IMR-90 (cell line): ENCODE measurements around the gene IFI30. TPM values are rescaled to one million over a fixed set of nuclear protein-coding genes. Genes with fewer than 3 reads are reported as not detected.

Source experiments
- ATAC-seq: fragments of 200-7000 bp; cut with Tn5 transposase; 2 replicates; pipeline ENCODE4 v1.9.1; 2020; ENCODE audit warnings: low read depth, mild to moderate bottlenecking, moderate library complexity
- BruUV-seq: library from RNA; stranded (reverse); fragments of 400-500 nt; replicated peaks from 2 replicates; lab custom pipeline; 2021; lab: Mats Ljungman, UMichigan
- CTCF ChIA-PET: fragments of 300-600 bp; formaldehyde crosslinking; extraction: SDS; loops from one replicate; lab custom pipeline; 2021; ENCODE audit warnings: antibody characterized with exemption; lab: Yijun Ruan, JAX
- POLR2A ChIA-PET: fragments of 300-600 bp; sonication (Branson Sonifier 250); formaldehyde crosslinking; loops from one replicate; lab custom pipeline; 2022; ENCODE audit warnings: antibody characterized with exemption; ENCODE audit not compliant: unreplicated experiment; lab: Charles Lee
- DNase-seq: peaks from one replicate; pipeline ENCODE4 v3.0.0; 2013
- H2AFZ ChIP-seq: replicated peaks from 2 replicates; pipeline ENCODE3; 2013; ENCODE audit warnings: low read length, mild to moderate bottlenecking; ENCODE audit not compliant: poor library complexity
- H2AK5ac ChIP-seq: 2 replicates; pipeline ENCODE4 v1.6.1; 2013; ENCODE audit warnings: low read depth, low read length, inconsistent platforms
- H2AK9ac ChIP-seq: replicated peaks from 2 replicates; pipeline ENCODE3; 2013; ENCODE audit warnings: mild to moderate bottlenecking, low read depth, low read length, moderate library complexity; ENCODE audit not compliant: poor library complexity
- H2BK120ac ChIP-seq: 2 replicates; pipeline ENCODE4 v1.6.1; 2013; ENCODE audit warnings: low read depth, low read length, inconsistent platforms
- H2BK15ac ChIP-seq: 3 replicates; pipeline ENCODE4 v1.6.1; 2013; ENCODE audit warnings: low read depth, low read length, inconsistent platforms
- H2BK20ac ChIP-seq: 2 replicates; pipeline ENCODE4 v1.6.1; 2013; ENCODE audit warnings: low read depth, mild to moderate bottlenecking, inconsistent platforms, low read length, moderate library complexity
- H2BK5ac ChIP-seq: 2 replicates; pipeline ENCODE4 v1.6.1; 2013; ENCODE audit warnings: mild to moderate bottlenecking, low read depth, low read length, inconsistent platforms; ENCODE audit not compliant: poor library complexity, severe bottlenecking
- H3K14ac ChIP-seq: replicated peaks from 2 replicates; pipeline ENCODE4 v1.6.1; 2013; ENCODE audit warnings: low read depth, low read length, inconsistent platforms
- H3K18ac ChIP-seq: 2 replicates; pipeline ENCODE4 v1.6.1; 2013; ENCODE audit warnings: low read depth, low read length, control low read depth
- H3K23ac ChIP-seq: 2 replicates; pipeline ENCODE4 v1.6.1; 2013; ENCODE audit warnings: low read depth, low read length, inconsistent platforms
- H3K27ac ChIP-seq: 2 replicates; pipeline ENCODE4 v1.5.1; 2013; ENCODE audit warnings: mild to moderate bottlenecking, control low read depth, low read length; ENCODE audit not compliant: insufficient read depth
- H3K27me3 ChIP-seq: 2 replicates; pipeline ENCODE4 v1.6.1; 2013; ENCODE audit warnings: low read length; ENCODE audit not compliant: control insufficient read depth, insufficient read depth
- H3K36me3 ChIP-seq: 2 replicates; pipeline ENCODE4 v1.6.1; 2013; ENCODE audit warnings: low read length, mixed read lengths; ENCODE audit not compliant: control insufficient read depth, insufficient read depth
- H3K4ac ChIP-seq: 2 replicates; pipeline ENCODE4 v1.6.1; 2013; ENCODE audit warnings: low read depth, low read length, inconsistent platforms
- H3K4me1 ChIP-seq: 2 replicates; pipeline ENCODE4 v1.6.1; 2013; ENCODE audit warnings: low read length, mixed read lengths; ENCODE audit not compliant: control insufficient read depth, insufficient read depth
- H3K4me2 ChIP-seq: 2 replicates; pipeline ENCODE4 v1.6.1; 2013; ENCODE audit warnings: low read depth, mild to moderate bottlenecking, control low read depth, low read length, moderate library complexity
- H3K4me3 ChIP-seq: 2 replicates; pipeline ENCODE4 v1.5.1; 2013; ENCODE audit warnings: low read depth, mild to moderate bottlenecking, control low read depth, low read length, moderate library complexity; ENCODE audit not compliant: insufficient read depth
- H3K56ac ChIP-seq: 2 replicates; pipeline ENCODE4 v1.6.1; 2013; ENCODE audit warnings: low read length, inconsistent platforms; ENCODE audit not compliant: insufficient read depth; ENCODE audit errors: extremely low read depth
- H3K79me1 ChIP-seq, 2 experiments: 2 replicates each; pipeline ENCODE4 v1.6.1; 2013; ENCODE audit warnings: low read length in 2 of 2, inconsistent platforms in 1 of 2, low read depth in 1 of 2
- H3K9ac ChIP-seq: 2 replicates; pipeline ENCODE4 v1.6.1; 2013; ENCODE audit warnings: low read depth, low read length, control low read depth
- H3K9me1 ChIP-seq: 2 replicates; pipeline ENCODE4 v1.6.1; 2013; ENCODE audit warnings: low read length, inconsistent platforms; ENCODE audit not compliant: insufficient read depth
- H3K9me3 ChIP-seq: 2 replicates; pipeline ENCODE4 v1.6.1; 2013; ENCODE audit warnings: low read length; ENCODE audit not compliant: control insufficient read depth, insufficient read depth
- H4K20me1 ChIP-seq: 2 replicates; pipeline ENCODE4 v1.6.1; 2013; ENCODE audit warnings: low read length, inconsistent platforms; ENCODE audit not compliant: insufficient read depth
- H4K5ac ChIP-seq: 2 replicates; pipeline ENCODE4 v1.6.1; 2013; ENCODE audit warnings: mild to moderate bottlenecking, low read depth, low read length, control low read depth
- H4K8ac ChIP-seq, 2 experiments: 2 replicates each; pipeline ENCODE4 v1.6.1; 2013; ENCODE audit warnings: low read depth in 2 of 2, low read length in 2 of 2, control low read depth in 1 of 2, inconsistent platforms in 1 of 2
- H4K91ac ChIP-seq: 2 replicates; pipeline ENCODE4 v1.6.1; 2013; ENCODE audit warnings: low read depth, low read length, inconsistent platforms; ENCODE audit not compliant: insufficient read depth
- CEBPB ChIP-seq: IDR thresholded peaks from 2 replicates; pipeline ENCODE4 v1.6.1; 2012; ENCODE audit warnings: low read depth, low read length, improper control_type of control experiment
- CHD1 ChIP-seq: IDR thresholded peaks from 2 replicates; pipeline ENCODE4 v1.6.1; 2012; ENCODE audit warnings: low read depth, low read length, improper control_type of control experiment
- CTCF ChIP-seq: conservative IDR thresholded peaks from 2 replicates; pipeline ENCODE4 v1.5.1; 2012; ENCODE audit warnings: mild to moderate bottlenecking, low read depth, low read length, improper control_type of control experiment
- ELK1 ChIP-seq: fragments of 150-350 bp; IDR thresholded peaks from 2 replicates; pipeline ENCODE4 v1.6.1; 2016; ENCODE audit warnings: low read depth, mild to moderate bottlenecking, low read length, moderate library complexity, borderline replicate concordance
- FOS ChIP-seq: fragments of 150-350 bp; IDR thresholded peaks from 2 replicates; pipeline ENCODE4 v1.6.1; 2016; ENCODE audit warnings: low read depth, low read length
- MAFK ChIP-seq: IDR thresholded peaks from 2 replicates; pipeline ENCODE4 v1.6.1; 2012; ENCODE audit warnings: low read depth, low read length, improper control_type of control experiment
- MXI1 ChIP-seq: IDR thresholded peaks from 2 replicates; pipeline ENCODE4 v1.6.1; 2012; ENCODE audit warnings: low read depth, mild to moderate bottlenecking, low read length, moderate library complexity, borderline replicate concordance
- POLR2A ChIP-seq: IDR thresholded peaks from 2 replicates; pipeline ENCODE4 v1.6.1; 2012; ENCODE audit warnings: mild to moderate bottlenecking, low read depth, low read length
- RAD21 ChIP-seq: IDR thresholded peaks from 2 replicates; pipeline ENCODE4 v1.6.1; 2012; ENCODE audit warnings: low read length, improper control_type of control experiment
- RCOR1 ChIP-seq: IDR thresholded peaks from 2 replicates; pipeline ENCODE4 v1.6.1; 2012; ENCODE audit warnings: mild to moderate bottlenecking, low read length, improper control_type of control experiment; ENCODE audit not compliant: insufficient replicate concordance
- SMC3 ChIP-seq: fragments of 150-350 bp; IDR thresholded peaks from 2 replicates; pipeline ENCODE4 v1.6.1; 2016; ENCODE audit warnings: low read depth, mild to moderate bottlenecking, antibody characterized with exemption, low read length, moderate library complexity
- WGBS, 2 experiments: methylation state at CpG; one replicate each; pipeline versions ENCODE4 v1.1.5 to v1.1.7; 2013; ENCODE audit warnings: missing lambda C conversion rate in 2 of 2; ENCODE audit not compliant: insufficient read length in 1 of 2; ENCODE audit errors: extremely low coverage in 2 of 2; 5-methylcytosine and 5-hydroxymethylcytosine counted together
- dilution Hi-C: fragments of 300-500 bp; cut with HindIII; formaldehyde crosslinking; loops from one replicate; pipeline ENCODE4 v1.14.3; 2018; ENCODE audit warnings: low sequenced_read_pairs; ENCODE audit not compliant: unreplicated experiment
- in situ Hi-C: fragments of 300-500 bp; cut with MboI; formaldehyde crosslinking; loops from 3 replicates; pipeline ENCODE4 v1.14.3; 2019; ENCODE audit warnings: low sequenced_read_pairs, inconsistent platforms, mixed read lengths
- intact Hi-C: fragments of 100-400 bp; cut with micrococcal nuclease; formaldehyde crosslinking; loops from 2 replicates; pipeline ENCODE4 v1.10.0; 2022
- polyA plus RNA-seq, 3 experiments: library from polyadenylated mRNA; depleted of rRNA; stranded (reverse); fragments of >200 nt; gene quantifications; 2 replicates each; pipeline ENCODE4 v1.2.3, GENCODE V29; 2012; ENCODE audit warnings: low replicate concordance in 1 of 3
- total RNA-seq: library from RNA; depleted of rRNA; stranded (reverse); fragments of >200 nt; gene quantifications from 2 replicates; pipeline ENCODE4 v1.2.3, GENCODE V29; 2012

IFI30 gene
- total and polyA plus RNA-seq, 2 of the 4 experiments (the other 2 are of a cell fraction), result 2.3 TPM

GRCh38 chr19:18157465-18158063 is 16.0 kb upstream of the IFI30 start (continued):
- no peak for TF ChIP-seq RCOR1
- no peak for TF ChIP-seq SMC3
- no peak for TF ChIP-seq MXI1
- no peak for TF ChIP-seq CEBPB

- Histone ChIP-seq H4K8ac (no peak overlapping the region), H4K5ac (no peak overlapping the region), H2BK5ac (no peak overlapping the region), H3K4me3 (no peak overlapping the region), H3K9me3 (no peaks in the 10 kb centered on the region), H3K56ac (no peak overlapping the region), H3K4me1 (peaks cover 20% of the 10 kb centered on the region), H2BK120ac (no peak overlapping the region), H2AK9ac (no peak overlapping the region), H3K4ac (no peak overlapping the region), H2BK20ac (no peak overlapping the region), H3K79me1 (peaks cover 18 to 52% of the 10 kb centered on the region in 2 experiments), H3K23ac (no peak overlapping the region), H3K27ac (no peak overlapping the region), H3K18ac (no peak overlapping the region), H3K9me1 (peaks cover 11% of the 10 kb centered on the region), H2AK5ac (no peak overlapping the region), H3K36me3 (peaks cover 28% of the 10 kb centered on the region), H4K91ac (no peak overlapping the region), H3K27me3 (no peaks in the 10 kb centered on the region), H3K14ac (no peak overlapping the region), H4K20me1 (peaks cover 25% of the 10 kb centered on the region), H3K4me2 (no peak overlapping the region), H3K9ac (no peak overlapping the region), H2BK15ac (no peak overlapping the region), H2AFZ (no peak overlapping the region)
- intact Hi-C loops (loop anchor here (10.0 kb wide), 1 partner anchor 154 kb away; the partner anchor contains the start of gene ARRDC2), in situ Hi-C loops (no loop called here), dilution Hi-C loops (no loop called here)
- WGBS, 2 experiments, result 100% methylated on average over 1 of the region's 4 CpGs; no CpG with 5 or more reads in 1 of the 2 experiments
- no peak for DNase-seq
- TF ChIP-seq RAD21 (no peak), CEBPB (no peak), ELK1 (no peak), CHD1 (no peak), POLR2A (no peak), MAFK (no peak), CTCF (no peak), FOS (no peak), MXI1 (no peak)
- ATAC-seq, result no peak
- BruUV-seq, result no TSS peak
- ChIA-PET CTCF (no interaction called here), POLR2A (no interaction called here)
Measured at GRCh38 chr19:18158467-18158866, 15.1 kb upstream of the IFI30 start.
